GM12873 (cell line): Measurements from ENCODE around the gene CHMP4B.

Source experiments
- TF ChIP-seq, protein P1 (sequence below): IDR thresholded peaks from 2 replicates; pipeline ENCODE4 v1.5.1; 2012; ENCODE audit warnings: low read depth, mild to moderate bottlenecking, moderate library complexity, low read length, control low read depth; ENCODE audit not compliant: insufficient read depth; ENCODE audit errors: missing control alignments

Gene CHMP4B

GRCh38 chr20:33836277-33836676, 25.1 kb downstream of the CHMP4B start:
- TF ChIP-seq, protein P1, sequence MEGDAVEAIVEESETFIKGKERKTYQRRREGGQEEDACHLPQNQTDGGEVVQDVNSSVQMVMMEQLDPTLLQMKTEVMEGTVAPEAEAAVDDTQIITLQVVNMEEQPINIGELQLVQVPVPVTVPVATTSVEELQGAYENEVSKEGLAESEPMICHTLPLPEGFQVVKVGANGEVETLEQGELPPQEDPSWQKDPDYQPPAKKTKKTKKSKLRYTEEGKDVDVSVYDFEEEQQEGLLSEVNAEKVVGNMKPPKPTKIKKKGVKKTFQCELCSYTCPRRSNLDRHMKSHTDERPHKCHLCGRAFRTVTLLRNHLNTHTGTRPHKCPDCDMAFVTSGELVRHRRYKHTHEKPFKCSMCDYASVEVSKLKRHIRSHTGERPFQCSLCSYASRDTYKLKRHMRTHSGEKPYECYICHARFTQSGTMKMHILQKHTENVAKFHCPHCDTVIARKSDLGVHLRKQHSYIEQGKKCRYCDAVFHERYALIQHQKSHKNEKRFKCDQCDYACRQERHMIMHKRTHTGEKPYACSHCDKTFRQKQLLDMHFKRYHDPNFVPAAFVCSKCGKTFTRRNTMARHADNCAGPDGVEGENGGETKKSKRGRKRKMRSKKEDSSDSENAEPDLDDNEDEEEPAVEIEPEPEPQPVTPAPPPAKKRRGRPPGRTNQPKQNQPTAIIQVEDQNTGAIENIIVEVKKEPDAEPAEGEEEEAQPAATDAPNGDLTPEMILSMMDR, result no peak

DNA sequence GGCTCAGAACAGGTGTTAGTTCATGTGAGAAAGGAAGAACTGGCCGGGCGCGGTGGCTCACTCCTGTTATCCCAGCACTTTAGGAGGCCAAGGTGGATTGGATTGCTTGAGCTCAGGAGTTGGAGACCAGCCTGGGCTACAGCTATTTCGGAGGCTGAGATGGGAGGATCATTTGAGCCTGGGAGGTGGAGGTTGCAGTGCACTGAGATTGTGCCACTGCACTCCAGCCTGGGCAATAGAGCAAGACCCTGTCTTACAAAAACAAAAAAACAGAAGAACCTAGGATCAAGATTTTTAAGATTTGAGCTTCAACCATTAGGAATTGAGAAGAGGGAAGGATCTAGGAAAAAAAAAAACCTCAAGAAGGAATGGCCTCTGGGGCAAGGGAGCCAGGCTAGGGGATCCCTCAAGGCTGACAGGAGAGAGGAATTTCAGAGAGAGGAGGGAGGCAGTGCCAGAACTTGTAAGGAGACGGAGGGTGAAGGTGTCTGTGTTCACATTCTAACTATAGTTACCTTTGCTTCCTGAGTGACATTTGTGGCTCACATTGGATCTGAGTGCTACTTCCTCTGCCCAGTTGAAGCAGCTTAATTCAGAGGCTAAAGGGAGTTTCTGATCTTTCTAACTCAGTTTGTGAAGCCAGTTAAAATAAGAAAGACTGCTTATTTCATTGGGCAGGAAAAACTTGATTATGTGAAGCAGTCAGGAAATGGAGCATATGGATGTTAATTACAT, 26.1 kb downstream of the CHMP4B start:
- TF ChIP-seq, protein P1, result no peak

DNA sequence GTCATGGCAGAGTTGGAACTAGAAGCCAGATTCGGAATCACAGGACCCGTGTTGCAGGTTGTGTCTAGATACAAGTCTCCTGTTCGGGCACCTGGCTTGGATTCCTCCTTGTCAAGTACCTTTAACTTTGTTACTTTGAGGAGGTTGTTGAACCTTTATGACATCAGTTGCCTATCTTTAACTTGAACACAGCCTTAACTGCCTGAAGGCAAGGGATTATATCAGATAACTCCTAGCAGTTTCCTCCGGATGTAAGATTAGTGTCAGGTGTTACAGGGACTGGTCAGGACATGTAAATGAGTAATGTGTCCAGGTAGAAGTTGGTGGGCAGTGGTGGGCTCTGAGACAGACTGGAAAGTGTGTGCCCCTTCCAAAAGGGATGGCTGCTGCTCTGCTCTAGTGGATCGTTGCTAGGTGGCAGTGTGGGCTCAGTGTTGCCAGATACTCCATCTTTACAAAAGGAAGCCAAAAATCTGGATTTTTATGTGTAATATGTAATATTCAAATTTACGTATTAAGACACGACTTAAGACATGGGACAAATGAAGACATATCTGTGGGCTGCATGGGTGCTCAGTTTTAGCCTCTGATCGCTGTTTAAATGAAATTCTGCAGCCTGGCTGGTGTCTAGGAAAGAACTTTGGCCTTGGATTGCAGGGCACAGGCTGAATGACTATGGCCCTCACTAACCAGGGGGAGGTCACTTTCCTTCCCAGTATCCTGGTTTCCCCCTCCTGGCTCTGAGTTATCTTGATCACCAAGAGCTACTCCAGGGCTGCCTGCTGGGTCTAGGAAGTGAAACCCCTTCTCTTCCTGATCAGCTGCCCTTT, 27.1 kb downstream of the CHMP4B start:
- TF ChIP-seq, protein P1, result no peak

- TF ChIP-seq, protein P1, result no peak
Observed at GRCh38 chr20:33839591-33839990, 28.4 kb downstream of the CHMP4B start.

- TF ChIP-seq, protein P1, result no peak
Observed at GRCh38 chr20:33840160-33840559, 29.0 kb downstream of the CHMP4B start.

GRCh38 chr20:33840759-33841435, 29.7 kb downstream of the CHMP4B start:
- TF ChIP-seq, protein P1, result no peak

DNA sequence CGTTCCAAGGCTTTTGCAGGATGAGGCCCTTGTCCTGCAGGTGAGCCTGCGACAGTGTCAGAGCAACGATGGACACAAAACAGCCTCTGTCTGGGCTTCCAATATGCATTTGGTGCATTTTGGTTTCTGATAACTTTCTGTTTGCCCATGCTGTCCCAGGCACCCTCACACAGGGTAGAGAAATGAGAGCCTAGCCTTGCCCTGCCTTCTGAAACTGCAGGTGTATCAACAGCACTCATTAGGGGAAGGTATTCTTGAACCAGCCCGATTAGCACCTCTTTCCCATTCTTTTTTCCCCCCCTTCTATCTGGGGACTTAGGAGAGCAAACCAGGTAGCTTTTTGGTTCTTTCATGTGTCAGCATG, 30.3 kb downstream of the CHMP4B start:
- TF ChIP-seq, protein P1, result no peak
